ENCODE measurements around the gene HK2.
"Not testable (repeated sequence)": the region's sequence is repeated elsewhere in the genome, so short reads cannot be mapped to it uniquely, and the experiment has no call there.

The HK2 gene

DNA sequence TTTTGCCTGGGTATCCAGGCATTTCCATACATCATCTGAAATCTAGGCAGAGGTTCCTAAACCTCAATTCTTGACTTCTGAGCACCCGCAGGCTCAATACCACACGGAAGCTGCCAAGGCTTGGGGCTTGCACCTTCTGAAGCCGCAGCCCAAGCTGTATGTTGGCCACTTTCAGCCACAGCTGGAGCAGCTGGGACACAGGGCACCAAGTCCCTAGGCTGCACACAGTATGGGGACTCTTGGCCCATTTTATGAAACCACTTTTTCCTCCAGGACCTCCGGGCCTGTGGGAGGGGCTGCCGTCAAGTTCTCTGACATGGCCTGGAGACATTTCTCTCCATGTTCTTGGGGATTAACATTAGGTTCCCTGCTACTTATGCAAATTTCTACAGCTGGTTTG, 72.5 kb downstream of the HK2 start:
- no peak for DNase-seq

DNA sequence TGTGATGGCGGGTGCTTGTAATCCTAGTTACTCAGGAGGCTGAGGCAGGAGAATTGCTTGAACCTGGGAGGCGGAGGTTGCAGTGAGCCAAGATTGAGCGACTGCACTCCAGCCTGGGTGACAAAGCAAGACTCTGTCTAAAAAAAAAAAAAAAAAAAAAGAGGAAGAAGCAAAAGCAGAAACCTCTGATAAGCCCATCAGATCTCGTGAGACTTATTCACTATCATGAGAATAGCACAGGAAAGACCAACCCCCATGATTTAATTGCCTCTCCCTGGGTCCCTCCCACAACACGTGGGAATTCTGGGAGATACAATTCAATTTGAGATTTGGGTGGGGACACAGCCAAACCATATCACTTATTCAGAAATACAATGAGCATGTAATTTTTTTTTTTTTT, 73.6 kb downstream of the HK2 start:
- DNase-seq: not testable (repeated sequence)

DNA sequence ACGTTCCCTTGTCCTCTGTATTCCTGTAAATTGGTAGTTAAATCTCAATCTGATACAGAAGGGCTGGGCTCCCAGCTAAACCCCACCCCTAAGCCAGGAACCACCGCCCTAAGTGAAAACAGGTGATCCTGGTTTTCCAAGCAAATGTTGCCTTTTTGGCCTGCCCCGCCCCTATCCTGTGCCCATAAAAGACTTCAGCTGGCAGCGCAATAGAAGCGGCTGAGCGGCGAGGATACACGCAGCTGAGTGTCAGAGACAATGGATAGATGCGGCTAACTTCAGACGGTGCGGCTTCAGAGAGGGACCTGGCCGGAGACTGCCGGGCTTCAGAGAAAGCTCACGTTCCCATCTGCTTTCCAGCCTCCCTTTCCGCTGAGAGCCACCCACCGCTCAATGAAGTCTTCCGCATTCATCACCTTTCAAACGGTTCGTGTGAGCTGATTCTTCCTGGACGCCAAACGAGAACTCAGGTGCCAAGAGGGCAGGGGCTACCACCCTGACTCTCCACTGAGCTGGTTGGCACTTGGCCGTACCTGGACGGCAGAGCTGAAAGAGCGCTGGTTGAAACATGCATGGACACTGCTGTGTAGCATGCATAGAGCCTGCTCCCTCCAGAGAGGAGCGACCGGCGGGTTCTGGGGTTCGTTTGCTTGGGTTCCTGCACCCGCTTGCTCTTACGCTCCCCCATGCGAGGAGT, 75.0 kb downstream of the HK2 start:
- DNase-seq: no peak

DNA sequence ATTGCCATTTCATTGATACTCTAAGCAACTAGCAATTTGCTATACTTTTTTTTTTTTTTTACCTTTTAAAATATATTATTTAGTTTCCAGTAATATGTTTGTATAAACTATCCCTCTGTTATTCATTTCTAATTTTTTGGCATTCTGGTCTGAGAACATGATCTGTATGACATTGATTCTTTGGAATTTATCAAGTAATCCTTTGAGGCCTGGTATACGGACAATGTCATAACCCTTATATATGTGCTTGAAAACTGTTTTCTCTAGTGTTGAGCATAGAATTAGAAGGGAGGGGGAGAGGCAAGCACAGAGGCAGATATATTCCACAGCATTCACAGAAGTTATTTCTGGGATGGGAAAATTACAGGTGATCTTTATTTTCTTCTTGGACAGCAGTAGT, 76.3 kb downstream of the HK2 start:
- DNase-seq: no peak

DNA sequence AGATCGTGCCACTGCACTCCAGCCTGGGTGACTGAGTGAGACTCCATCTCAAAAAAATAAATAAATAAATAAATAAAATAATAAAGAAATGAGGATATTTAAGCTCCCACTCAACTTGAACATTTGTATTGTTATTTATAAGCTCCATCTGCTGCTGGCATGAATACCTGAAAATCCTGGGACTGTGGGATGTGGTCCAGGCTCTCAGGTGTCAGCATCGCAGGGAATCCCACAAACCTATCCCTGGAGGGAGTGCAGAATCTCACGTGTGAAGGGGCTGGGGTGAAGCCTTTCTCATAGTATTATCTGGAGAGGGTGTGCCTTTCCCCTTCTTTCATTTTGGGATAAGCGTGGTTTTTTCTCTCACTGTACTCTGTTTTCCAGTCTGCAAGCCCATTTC, 77.1 kb downstream of the HK2 start:
- DNase-seq: no peak

DNA sequence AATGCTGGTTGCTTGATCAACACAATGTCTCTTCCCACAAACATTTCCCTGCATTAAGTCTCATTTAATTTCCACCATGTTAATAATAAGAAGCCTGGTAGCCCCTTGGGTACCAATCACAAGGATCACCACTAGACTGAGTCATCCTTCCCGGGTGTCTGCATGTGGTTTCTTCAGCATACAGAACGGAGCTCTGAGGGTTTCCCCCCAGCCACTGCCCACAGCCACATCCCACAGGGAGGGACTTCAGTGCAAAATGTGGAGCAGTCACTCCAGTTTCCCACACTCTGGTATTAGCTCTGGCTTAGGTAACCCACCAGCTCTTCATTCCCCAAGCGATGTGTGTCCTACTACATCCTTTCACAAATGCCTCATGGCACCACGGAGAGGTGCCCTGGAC, 81.8 kb downstream of the HK2 start:
- no peak for DNase-seq

DNA sequence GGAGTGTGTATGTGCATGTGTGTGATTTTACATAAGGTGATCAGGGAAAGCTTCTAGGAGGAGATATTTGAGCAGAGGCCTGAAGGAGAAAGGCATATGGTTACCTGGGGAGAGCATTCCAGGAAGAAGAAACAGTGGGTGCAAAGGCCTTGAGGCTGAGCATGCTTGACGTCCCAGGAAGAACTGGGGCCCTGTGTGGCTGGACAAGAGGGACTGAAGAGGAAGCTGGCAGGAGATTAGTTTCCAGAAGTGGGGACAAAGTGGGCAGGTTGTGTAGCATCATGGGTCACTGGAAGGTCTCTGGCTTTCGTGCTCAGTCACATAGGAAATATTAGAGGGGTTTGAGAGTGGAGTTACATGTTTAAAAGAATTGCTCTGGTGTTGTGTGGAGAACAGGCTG, 82.5 kb downstream of the HK2 start:
- no peak for DNase-seq

DNA sequence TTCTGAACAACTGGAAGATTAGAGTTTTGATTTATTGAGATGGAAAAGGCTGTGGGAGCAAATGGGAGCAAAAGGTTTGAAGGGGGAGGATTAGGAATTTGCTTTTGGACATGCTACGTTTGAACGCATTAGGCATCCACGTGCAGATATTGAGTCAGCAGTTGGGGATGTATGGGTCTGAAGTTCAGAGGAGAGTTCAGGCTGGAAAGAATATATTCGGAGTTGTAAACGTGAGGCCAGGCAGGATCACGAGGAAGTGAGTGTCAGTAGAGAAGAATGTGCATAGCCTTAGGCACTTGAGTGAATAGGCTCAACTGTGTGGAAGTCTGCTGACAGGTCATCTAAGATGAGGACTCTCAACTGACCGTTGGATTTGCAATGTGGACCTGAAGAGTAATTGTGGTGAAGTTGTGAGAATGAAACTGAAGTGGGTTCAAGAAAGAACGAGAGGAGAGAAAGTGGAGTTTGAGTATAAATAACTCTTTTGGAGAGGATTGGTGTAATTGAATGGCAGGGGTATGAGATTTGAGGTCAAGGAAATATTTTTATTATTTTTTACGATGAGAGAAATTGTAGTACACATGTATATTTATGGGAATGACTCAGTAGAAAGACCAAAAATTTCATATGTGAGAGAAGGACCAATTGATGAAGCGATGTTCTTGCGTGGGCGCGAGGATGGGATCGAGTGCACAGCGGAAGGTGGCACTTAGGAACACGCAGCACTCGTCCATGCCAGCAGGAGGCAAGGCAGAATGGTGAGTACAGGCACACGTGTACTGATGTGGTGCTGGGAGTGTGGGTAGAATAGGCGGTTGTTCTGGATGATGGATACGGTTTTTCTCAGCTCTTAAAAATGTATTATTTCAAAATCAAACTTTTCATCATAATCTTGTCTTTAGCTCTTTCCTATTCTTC, 84.0 kb downstream of the HK2 start:
- no peak for DNase-seq

DNA sequence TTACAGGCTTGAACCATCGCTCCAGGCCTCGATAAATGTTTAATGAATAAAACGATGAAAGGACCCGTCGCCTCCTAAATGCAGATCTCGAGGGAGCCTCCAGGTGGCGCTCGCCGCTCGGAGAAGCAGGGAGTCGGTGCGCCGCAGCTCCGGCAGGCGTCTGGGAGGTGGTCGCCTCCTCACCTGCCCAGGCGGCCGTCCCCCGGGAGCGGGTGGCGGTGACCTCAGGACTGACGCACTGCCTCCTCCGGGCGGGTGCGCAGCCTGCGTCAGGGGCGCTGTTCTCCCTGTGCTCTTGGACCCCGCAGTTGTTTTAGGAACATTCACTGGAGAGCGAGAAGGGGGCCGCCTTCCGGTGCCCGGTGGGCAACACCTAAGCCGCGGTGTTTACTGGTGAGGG, 85.9 kb downstream of the HK2 start:
- peak; percentile 78 for DNase-seq

DNA sequence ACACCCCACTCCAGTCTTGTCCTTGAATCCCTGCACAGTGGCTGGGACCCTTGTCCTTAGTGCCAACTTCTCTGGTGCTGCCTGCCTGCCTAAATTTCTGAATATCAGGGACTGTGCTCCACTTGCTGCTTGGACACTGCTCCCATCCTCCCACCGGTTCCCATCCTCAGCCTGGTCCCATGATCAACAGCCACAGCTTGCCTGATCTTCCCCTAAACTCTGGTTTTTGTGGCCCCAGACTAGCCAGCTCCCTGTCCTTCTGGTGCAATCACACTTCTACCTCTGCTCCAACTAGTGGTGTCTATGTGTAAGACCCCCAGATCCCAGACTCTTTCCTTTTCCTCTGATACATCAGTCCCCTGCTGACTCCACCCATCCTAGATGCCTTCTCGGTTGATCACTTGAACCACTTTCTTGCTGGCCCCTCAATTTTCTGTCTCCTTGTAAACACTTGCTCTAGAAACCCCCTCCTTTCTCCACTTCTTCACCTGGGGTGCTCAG, 87.4 kb downstream of the HK2 start:
- no peak for DNase-seq

DNA sequence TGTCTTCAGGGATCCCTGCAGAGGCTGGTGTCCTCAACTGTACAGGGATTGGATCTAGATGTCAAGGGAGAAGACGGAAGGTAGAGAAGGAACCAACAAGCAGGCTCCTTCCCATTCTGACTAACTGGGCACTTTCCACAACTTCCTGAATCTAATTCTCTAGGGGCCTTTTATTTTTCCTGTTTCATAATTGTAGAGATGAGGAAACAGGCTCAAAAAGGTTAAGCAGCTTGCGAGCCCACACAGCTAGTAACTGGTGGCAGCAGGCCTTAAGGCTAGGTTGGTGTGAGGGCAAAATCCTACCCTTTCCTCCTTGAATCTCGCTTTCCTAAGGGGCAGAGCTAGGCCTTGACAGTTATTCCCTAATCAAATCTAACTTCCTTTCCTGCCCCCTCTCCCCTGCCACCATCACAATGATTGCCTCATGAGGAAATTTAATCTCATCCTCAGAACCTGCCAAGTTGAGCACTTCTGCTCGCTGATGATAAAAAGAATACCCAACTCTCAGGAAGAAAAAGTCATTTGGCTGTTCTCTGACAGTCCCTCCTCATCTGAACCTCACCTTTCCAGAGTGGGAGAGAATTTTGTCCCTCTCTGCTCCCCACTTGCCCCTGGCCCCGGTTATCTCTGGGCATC, 88.8 kb downstream of the HK2 start:
- no peak for DNase-seq

DNA sequence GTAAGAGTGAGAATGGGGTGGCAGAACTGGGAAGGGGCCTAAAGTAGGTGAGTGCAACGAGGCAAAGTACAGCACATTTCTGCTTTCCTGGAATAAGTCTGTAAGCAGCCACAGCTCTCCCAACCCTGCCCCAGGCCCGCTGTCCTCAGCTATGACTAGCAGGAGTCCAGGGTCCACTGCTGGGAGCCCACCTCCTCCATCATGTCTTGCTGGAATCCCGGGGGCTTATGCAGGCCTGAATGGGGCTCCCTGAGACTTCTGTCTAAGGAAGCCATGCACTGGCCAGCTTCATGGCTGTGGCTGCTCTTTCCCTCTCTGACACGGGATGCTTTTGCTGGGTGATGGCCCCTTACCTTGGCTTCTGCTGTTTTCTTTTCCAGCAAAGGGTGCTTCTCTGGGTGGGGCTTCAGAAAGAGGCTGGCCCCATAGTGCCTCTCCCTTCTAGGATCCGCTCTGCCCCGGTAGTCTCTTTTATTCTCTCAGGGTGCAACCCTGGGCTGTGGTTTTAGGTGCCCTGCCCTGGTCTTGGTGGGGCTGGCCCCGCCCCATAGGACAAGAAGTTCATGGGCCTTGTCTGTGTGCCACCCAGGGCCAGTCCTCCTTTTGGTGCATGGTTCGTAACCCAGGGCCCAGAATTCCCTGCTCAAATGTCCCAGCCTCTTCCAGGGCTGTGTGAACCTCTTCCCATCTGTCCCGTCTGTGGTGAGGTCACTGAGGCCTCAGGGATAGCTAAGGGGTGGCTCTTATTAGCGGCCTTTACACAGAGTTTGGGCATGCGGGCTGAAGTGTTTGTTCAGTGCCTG, 90.7 kb downstream of the HK2 start:
- no peak for DNase-seq

DNA sequence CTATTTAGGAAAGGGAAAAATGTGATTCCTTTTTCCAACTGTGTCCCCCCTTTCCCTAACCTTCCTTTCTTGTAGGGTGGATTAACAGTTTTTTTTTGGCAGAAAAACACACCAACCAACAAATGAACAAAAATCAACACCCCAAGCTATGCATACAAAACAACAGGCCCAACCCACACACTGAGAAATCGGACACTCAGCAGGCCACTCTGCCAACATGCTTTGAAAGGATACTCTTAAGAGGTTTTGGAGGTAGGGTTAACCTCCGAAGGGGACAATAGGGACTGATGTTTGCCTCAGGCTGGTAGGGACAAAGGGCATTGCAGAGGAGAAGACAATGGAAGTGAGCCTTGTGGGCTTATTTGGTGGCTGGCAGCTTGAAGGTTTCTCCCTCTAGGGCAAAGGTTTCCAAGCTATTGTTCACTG, 91.4 kb downstream of the HK2 start:
- DNase-seq: no peak

DNA sequence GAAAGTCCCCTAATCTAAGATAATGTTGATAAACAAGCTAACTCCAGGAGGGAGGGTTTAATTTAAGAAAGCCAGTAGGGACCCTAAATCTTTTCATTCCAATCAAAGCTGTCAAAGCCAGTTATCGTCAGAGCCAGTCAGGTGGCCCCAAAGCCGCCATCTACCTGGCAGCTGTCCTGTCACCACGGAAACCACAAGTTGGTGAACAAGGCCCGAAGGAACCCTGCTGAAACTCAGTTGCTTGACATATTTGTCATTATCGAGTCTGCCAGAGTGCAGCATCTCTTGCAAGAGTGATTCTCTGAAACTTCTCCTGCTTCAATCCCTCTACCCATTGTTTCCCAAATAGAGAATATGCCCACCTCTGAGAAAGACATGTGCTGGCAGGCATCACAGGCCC, 93.7 kb downstream of the HK2 start:
- DNase-seq: no peak

DNA sequence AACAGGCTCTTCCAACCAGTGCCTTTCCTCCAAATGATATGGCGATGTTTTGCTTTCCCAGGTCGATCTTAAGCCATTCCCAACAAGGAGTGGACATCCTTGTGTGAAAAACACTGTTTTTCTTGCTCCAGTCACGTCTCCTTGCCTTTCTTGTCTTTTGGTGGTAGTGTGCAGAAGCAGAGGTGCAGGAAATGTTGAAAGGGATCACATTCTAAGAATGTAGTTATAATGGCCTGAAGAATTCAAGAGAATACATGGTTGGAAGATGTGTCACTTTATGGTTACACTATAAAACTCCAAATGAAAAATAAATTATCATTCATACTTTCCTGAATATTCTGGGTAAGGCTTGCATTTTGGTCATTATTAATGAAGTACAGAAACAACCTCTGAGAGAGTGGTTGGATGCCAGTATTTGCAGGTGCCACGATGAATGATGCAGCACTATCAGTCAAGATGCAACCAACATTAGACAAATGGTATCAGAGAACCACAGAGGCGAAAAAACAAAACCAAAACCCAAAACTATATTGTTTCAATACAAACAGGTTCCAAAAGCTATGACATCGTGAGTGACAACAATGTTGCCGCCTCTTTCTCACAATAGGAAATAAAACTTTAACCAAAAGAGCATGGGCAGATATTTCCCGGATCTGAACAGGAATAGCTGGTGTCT, 97.0 kb downstream of the HK2 start:
- DNase-seq: no peak

DNA sequence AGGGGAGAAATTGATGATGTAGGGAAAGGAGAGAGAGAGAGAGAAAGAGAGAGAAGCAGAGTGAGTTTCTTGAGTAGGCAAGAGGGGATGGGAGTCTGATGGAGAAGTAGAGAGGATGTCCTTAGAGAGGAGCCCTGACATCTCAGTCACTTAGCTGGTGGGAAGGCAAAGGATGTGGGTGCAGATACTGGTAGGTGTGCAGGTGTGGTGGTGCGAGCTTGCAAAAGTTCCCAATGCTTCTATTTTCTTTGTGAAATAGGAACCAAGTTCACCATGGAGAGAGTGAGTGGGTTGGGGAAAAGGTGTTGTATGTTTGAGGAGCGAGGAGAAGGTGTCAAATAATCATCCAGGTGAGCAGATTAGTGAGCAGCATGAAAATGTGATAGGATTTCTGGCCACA, 98.0 kb downstream of the HK2 start:
- DNase-seq: no peak

DNA sequence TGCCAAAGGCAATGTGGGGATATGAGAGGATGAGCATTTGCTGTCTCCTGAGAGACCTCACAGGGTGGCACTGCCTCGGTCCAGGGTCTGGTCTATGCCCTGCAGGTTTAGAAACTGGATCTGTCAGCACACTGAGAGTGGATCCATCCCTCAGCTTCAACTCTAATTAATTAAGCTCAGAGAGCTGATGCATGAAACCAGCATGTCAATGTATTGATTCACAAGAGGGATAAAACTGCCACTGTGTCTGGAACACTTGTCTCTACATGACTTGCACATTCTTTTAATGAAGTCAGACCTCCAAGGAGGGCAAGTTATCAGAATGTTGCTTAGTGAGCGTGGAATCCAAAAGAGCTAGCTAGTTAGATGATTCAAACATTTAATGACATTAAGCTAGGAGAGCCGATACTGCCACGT, 102.1 kb downstream of the HK2 start:
- DNase-seq: no peak

DNA sequence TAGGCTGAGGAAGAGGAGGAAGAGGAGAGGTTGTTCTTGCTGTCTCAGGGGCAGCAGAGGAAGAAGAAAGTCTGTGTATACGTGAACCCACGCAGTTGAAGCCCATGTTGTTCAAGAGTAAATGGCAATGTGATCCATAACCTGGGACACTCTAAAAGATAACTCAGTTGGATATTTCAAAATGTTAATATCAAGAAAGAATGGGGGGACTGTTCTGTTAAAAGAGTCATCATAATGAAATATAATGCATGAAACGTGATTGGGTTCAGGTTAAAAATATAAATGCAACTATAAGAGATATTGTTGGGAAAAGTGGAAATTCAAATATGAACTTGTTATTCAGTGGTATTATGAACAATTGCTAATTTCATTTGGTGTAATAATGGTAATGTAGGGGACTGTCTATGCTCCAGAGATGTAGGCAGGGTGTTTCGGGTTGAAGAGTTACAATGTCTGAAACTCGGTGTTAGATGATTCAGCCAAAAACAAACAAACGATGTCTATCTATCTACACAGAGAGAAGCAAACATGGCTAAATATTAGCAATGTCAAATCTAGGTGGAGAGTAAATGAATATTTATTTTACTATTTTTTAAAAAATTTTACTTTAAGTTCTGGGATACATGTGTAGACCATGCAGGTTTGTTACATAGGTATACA, 103.4 kb downstream of the HK2 start:
- no peak for DNase-seq

DNA sequence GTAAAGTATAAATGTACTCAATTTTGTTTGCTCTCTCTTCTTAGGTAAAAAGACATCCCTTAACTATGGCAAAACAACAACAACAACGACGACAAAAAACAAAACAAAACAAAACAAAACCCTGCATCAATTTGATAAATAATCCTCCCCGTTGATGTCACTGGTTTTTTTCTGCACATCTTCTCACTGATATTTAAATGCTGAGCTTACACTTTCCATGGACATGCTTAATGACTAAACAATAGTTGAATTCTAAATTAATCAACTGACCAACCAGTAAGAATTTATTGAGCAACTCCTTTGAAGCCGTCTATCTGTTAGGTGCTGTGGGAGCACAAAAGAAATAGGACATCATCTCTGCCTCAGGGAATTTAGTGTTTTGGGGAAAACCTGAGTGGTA, 104.3 kb downstream of the HK2 start:
- DNase-seq: no peak

DNA sequence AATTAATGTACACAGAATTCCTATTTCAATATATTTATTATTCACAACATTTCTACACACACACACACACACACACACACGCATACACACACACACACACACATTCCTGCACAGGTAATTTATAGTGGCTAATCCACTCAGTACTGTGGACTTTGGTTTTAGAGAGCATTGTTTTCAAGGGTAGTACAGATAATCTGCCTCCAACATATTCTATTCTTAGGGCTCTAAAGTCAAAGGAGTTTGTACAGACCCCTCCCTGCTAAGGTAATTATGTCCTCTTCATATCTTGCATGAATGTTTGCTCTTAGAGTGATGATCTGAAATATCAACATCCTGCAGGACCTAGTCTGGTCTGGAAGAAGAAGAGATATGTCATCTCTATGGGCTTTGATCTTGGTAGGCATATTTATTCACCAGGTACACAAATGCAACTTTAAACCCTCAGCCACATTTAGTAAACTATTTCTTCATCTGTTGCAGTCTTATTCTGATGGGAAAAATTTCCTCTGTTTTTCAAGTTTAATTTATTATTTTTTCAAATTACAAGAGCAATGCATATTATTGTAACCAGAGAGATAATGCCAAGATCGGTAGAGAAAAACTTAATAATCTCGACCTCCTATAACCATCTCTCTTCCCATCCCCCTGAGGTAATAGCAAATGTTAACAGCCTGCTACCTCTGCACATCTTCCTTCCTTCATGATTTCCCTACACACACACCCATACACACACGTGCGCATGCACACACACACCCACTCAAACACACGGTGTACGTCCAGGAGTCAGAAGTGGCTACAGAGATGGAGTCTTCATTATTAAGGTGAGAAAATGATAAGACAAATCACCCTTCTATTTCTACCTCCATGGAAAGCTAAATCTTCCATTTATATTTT, 106.2 kb downstream of the HK2 start:
- DNase-seq: no peak

DNA sequence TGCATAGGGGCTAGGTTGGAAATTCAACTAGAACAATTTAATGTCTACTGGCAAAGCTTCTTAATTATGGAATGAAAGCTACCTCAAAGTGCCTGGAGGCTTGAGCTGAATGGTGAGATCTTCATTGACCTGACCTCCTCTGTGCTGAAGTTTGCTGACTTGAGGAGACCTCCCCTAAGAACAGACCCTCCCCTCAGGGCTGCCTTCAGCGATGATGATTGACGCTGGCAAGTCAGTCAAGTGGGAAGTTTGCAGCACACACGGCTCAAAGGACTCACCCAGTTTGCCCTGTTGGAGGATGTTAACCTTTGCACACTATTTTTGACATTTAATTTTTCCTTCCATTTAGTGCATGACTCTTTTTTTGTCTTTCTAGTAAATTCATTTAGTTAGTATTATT, 107.4 kb downstream of the HK2 start:
- no peak for DNase-seq

Data from CD4-positive, alpha-beta T cell treated with Interleukin-6 for 4 hours (primary cell).